ENCODE measurements around the gene ZNF236. TPM values are rescaled to one million over a fixed set of nuclear protein-coding genes. Genes with fewer than 3 reads are reported as not detected.

ZNF236 gene
- total RNA-seq, 1 donor: 20.7 TPM

DNA sequence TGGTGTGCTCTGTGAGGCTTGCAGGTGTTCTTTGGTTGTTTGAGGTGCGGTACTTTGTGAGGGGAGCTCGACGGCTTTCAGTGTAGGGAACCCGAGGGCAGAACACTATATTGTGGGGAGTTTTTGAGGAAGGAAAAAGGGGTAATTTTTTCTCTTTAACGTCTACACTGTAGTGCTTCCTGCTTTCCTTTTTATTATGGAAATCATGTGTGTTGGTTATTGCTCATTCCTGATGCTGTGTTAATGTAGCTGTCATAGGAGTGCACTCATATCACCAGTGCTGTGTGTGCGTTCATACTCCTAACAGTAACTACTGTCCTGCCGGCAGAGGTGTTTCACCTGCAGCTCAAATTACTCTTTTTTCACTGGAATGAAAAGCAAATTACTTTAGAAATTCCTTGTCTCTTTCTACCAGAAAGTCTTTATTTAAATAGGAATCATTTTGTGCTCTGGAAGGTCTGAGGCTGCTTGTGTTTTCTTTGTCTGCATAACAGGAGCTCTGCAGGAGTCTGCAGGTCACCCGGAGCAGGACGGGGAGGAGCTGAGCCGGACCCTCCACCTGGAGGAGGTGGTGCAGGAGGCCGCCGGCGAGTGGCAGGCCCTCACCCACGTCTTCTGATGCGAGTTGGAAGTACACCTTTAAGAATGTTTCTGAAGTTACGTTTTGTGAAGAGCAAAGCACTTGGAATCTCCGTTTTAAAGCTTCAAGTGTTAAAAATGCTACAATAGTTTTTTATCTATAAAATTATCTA lies 145.5 kb downstream of the ZNF236 start:
- no peak for DNase-seq (ENCODE audit: low read depth in 2 of 3, low spot score in 2 of 3)

DNA sequence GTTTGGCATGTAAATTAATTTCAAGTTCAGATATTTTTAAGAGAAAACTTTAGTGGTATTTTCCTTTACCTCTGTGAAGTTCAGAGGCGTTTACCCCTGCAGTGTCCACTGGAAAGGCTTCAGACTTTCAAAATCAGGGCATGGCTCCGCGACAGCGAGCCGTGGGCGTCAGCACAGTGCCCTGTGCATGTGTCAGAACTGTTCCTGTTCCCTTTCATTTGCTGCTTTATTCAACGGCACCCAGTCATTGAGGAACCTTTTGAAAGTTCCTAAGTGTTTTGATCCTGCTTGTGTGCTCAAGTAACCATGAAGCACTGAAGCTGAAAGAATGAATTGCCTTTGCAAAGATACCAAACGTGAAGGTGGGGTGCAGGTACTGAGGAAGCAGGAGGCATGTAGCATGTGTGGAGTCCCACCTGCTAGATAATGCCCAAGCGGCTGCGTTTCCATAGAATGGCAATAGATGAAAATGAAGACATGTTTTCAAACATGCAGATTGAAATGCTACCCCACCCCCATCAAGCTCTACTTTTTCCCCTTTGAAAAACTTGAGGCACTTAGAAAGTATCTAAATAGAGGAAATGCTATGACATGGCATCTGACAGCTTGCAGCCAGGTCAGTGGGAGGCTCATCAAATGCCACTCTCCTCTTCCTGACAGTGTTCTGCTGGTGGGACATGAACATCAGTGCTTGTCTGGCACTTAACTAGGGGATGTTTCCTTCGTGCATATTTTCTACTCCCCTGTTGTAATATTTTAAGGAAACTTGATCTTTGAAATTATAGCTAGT lies 148.6 kb downstream of the ZNF236 start:
- no peak for DNase-seq (ENCODE audit: low read depth in 2 of 3, low spot score in 2 of 3)

DNA sequence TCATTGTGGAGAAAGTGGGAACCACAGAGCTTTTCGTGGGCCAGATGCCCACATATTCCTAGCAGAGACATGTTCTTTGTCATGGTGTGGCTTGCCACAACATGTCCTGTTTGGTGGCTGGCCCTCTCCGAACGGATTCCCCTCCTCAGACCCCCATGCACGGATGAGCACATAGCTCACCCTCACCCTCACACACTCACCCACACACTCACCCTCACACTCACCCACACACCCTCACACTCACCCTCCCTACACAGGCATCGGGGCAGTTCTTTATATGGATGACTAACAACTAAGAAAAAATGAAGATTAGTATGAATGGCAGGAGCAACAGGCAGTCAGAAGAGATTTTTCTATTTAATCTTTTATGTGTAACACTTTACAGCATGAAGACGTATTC lies 149.9 kb downstream of the ZNF236 start:
- no peak for DNase-seq (ENCODE audit: low read depth in 2 of 3, low spot score in 2 of 3)

DNA sequence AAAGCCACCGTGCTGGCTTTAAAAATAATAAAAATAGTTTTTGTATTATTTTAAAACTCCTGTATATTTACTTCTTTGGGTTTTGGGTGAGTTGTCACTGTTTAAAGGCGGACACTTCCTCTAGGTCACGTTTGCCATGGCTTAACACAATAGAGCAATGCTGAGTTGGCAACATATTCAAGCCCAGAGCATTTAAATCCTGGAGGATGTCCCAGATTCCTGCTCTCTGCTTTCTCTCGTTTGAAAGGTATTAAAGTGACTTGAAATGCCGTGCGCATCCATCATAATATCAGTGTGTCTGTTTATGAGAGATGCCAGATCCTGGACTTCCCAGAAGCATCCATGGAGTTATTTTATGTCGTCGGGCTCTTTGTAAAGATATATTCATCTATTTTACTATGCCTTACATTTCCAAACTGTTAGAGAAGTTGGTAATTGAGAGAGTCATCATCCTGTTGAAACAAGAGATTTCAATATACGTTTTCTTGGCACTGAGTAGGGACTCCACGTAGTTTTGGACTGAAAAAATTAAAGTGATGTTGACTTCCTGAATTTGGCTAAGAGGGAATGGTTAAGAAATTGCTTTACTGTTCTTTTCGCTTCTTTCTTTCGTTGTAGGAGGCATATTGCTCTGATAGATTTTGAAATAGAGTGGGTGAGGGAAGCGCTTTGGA lies 150.6 kb downstream of the ZNF236 start:
- no peak for DNase-seq (ENCODE audit: low read depth in 2 of 3, low spot score in 2 of 3)

DNA sequence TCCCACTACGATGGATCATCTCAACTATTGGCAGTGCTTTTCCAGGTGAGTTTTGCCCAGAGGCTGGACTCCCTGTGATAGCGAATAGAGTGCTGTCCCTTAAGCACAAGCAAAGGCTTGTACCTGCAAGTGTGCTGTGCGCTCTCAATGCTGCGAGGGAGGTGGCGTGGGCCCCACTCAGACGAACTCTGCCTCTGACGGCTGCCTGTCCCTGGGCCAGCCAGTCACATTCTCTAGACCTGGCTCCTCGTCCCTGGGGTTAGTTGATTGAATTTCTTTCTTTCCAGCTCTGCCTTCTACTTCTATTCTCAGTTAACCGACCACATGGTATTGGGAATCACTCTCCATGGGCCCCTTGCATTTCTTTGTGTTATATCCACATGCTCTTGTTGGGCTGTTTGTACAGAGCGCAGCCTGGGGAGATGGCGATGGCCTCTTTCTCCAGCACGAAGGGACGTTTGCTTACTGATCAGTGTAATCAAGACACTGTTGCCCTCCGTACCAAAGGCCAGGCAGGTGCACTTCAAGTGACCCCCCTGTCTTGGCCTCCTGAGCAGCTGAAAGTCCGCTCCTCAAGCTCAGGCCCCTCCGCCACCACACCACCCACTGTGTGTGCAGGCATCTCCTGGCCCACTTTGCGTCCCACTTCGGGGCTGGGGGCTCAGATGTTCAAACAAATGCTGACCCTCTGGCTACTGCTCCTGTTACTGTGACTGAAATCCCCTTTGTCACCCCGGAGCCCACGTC lies 151.3 kb downstream of the ZNF236 start:
- no peak for DNase-seq (ENCODE audit: low read depth in 2 of 3, low spot score in 2 of 3)

DNA sequence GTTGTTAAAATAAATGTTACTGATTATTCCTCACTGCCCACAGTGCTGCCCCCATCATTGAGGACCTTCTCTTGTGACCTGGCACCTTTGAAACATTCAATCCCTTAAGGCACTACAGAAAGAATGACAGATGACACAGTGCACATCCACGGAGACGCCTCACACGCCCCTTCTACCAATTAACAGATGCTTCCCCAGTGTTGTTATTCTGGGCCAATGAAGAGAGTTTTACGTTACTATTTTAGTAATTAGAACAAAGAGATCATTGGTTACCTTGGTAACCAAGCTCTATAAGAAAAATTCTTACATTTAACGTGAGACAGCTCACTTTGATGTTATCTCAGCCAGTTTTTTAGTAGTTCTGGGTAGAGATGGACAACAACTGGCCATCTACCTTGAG lies 152.0 kb downstream of the ZNF236 start:
- DNase-seq (ENCODE audit: low read depth in 2 of 3, low spot score in 2 of 3): no peak

DNA sequence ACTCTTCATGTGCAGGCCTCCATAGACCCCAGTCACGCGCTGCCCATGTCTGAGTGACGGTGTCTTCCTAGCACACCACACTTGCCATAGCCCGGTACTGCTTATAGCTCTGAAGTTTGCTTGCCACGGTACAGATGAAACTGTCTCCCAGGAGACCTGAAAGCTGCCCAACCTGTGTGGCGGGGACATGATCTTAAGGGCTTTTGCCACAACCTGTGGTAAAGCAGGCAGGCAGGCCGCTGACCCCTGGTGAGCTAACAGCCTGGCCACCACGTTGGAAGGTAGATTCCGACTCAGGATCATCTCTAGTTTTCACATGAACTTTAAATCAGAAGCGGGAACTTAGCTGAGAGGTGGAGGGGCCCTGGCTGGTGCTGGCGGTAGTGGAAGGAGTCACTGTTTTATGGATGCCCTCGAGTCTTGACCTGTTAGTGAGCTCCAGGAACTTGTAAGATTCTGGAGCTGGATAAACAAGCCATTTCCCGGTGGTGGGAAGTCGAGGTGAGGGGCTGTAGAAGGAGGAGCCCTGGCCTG lies 153.3 kb downstream of the ZNF236 start:
- DNase-seq (ENCODE audit: low read depth in 2 of 3, low spot score in 2 of 3): no peak

DNA sequence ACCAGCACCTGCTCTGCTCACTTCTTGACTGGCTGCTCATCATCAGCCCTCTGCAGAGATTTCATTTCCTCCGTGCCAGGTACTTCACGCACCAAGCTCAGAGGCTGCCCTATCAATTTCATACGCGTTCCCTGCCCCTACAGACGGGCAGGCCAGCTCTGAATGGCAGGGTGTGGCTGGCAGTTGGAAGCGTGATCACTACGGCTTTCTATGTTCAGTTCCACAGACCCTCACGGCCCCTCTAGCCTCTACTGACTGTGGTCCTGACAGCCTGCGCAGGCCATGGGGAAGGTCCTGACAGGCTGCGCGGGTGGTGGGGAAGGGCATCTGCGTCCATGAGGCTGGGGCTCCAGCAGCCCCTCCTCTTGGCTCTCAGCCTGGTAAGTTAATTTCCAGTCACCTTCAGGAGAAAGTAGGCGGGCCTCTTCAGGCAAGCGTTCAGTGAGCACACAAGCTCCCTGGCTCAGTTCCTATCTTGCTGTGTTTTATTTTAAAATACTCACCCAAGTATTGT lies 154.8 kb downstream of the ZNF236 start:
- DNase-seq (ENCODE audit: low read depth in 2 of 3, low spot score in 2 of 3): no peak

DNA sequence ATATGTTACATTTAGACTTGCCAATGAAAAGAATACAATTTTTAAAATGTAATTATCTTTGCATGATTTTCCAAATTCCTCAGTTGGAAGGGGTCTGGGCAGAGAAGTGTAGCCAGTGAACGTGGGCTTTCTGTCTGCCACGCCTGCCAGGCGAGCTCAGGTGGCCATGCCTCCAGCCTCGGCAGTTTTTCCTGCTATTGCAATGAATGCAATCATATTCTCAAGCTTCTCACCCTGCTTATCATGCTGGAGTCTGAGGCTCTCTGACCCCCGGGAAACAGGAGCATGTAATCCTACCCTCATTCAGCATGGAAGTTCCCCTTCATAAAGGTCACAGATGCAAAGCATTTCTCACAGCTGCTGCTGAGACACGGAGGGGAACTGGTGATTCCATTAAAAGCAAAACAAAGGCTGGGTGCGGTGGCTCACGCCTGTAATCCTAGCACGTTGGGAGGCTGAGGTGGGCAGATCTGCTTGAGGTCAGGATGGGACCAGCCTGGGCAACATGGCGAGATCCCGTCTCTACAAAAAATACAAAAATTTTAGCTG lies 155.4 kb downstream of the ZNF236 start:
- no peak for DNase-seq (ENCODE audit: low read depth in 2 of 3, low spot score in 2 of 3)

DNA sequence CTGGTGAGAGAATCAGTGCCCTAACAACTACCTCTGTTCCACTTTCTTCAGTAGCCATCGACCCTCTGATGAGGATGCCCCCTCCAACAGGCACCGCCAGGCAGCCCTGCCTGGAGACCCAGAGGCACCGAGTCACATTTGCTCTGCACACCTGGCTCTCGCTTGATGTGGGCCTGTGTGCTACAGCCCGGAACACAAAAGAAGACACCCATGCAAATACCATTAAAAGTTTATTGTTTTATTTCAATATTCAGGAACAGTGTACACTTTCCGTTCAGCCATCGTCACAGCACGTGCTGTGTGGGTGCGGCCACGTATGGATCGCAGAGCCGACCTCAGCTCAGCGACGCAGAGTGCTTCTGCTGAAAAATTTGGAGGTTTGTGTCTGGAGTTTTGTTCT lies 156.3 kb downstream of the ZNF236 start:
- DNase-seq (ENCODE audit: low read depth in 2 of 3, low spot score in 2 of 3): no peak

DNA sequence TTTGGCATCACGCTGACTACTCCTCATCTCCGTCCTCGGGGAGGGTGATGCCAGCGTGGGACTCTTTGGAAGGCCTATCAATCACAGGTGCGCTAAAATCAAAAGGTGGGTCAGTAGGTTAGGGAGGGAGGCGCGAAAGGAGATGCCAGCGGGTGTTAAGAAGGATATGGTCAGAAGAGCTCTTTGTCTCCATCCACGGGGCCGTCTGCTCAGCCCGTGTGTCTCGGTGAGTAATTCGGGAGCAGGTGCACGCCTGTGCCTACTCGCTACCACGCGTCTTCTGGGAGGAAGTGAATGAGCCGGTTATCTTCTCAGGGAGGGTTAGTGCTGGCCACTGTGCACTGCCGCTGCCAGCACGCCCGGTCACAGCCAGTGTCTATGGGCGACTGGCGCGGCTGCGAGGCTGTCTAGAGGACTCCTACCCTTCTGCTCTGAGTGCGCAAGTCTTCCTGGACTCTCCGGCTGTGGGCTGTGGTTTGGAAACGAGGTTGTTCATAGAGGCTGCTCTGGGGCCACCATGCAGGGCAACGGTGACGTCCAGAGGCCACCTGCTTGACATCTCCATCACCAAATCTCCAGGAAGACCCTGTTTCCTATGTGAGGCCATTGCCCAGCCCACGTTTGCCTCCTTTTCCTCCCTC lies 156.9 kb downstream of the ZNF236 start:
- no peak for DNase-seq (ENCODE audit: low read depth in 2 of 3, low spot score in 2 of 3)

DNA sequence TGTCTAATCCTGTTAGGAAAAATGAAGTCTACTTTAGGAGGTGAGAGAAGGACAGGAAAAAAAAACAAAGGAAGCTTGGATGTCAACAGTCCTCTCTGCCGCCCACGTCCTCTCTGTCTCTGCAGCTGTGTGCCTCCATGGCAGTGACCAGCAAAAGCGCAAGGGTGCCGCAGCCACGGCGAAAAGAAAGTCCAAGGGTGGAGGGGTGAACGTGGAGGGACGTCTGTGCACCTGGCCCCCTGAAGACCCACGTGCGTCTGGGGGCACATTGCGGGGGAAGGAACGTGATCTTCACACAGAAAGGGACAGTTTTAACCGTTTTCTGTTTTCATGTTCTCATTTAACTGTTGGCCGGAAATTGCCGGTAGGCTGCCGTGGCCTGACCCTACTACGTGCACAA lies 157.5 kb downstream of the ZNF236 start:
- no peak for DNase-seq (ENCODE audit: low read depth in 2 of 3, low spot score in 2 of 3)

DNA sequence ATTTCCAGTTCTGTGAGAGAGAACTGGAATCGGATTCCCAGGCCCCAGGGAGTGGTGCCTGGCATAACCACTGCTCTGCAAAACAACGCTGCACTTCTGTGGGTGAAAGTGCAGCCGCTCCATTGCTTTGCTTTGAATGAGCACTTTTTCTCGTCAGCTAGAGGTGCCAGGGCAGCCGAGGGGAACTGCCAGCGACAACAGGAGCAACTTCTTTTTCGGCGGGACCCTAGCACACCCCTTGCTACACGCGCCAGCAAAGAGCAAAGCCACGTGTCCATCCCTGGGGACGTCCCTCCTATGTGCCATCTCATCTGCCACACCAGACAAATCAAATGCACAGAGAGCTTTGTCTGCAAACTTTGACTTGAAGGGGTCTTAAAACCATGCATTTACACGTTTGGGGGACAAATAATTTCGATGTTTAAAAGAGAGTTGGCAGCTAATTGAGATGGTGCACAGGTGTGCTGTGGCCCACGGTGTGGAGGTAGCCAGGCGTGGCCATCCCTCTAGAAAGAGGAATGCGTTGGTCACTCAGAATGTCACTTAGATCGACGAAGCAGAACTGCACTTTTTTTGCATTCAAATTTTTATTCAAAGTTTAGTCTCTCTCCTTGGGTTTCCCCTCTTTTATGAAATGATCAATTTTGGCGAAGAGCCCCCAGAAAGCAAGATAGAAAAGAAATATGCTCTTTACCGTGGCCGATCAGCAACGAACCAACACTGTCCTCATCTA lies 158.5 kb downstream of the ZNF236 start:
- DNase-seq (ENCODE audit: low read depth in 2 of 3, low spot score in 2 of 3): no peak

DNA sequence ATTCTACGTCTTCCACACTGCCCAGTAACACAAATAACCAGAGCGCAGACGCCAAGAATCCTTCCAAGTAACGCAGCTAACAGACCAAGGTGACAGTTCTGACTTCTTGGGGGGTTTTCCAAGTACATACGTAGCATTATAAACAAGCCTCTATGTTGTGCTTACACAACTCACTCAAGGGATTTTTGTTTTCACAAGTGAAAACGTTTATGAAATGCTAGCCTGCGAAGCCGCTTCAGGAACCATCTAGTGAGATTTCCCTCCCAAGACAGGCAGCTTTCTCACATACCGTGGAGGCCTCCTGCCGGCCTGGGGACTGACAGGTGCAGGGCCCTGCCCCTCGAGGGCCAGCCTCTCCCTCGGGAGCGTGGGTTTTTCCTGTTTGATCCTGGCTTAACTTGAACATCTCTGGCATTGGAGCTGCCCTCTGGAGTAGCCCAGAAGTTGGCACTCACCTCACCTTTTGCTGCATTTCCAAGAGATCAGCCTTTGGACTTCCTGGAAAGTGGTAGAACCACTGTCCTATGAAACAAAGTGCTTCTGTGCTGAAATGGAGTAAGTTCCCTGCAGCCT lies 159.1 kb downstream of the ZNF236 start:
- DNase-seq (ENCODE audit: low read depth in 2 of 3, low spot score in 2 of 3): no peak

DNA sequence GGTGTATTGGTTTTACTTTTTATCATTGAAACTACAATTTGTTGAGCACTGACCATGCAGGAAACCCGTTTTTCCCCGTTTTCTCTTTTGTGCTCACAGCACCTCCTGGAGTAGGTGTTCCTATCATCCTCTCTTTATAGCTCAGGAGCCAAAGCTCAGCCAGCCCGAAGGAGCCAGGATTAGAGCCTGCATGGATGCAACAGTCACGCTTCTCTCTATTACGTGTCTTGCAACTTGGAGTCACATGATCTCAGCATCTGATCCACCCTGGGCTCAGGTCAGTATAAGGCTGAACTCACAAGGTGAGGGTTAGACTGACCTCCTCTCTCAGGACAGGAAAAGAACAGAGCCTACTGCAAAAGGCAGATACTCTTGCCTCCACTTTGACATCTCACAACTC lies 159.7 kb downstream of the ZNF236 start:
- DNase-seq (ENCODE audit: low read depth in 2 of 3, low spot score in 2 of 3): no peak

DNA sequence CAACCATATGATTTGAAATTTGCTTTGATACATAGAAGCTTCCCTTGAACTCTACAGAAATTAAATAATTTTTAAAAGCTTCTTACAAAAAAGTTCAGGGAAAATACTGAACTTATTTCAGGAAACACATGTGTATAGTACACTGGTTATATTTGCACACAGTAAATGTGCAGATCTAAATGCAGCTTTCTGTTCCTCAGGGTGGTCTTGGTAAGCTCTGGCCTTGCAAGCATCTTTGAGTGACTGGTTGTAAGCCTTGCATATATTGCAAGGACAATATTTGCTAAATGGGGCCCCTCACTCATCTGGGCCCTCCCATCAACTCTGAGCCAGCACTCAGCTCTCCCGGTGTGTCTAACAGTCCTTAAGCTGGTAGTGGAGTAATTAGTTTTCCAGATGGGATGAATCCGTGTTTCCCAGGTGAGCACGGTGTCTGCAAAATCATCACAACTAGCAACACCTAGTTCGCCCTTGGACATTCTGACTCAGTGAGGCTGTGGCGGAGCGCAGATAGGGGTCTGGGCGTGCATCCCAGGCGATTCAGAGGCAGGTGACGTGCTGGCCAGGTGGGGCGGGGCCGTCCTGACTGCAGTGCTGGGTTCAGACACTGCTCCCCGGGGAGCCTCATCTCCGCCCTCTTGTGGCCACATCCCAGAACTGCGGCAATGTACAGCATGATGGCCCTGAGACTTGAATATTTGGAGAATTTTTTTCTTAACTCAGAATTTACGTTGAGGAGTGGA lies 160.7 kb downstream of the ZNF236 start:
- DNase-seq (ENCODE audit: low read depth in 2 of 3, low spot score in 2 of 3): peak; percentile 66 to 88 (median 77)

DNA sequence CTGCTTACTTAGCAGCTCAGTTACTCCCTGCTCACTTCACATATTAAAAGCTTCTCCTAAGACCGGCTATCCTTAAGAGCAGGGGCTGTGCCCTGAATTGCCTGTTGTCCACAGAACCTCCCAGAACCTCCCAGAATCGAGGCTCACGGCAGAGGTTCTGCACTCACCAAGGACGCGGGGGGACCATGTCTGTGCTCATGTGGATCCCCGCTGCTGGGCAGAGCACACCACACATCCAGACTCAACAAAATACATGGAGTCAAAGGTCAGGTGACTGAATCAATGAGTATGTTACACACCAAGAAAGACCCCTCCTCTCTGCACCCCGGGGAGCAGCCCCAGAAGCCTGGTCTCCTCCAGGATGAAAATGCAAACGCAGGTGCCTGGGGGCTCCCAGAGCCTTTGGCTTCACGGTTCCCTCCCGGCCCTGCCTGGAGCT lies 161.3 kb downstream of the ZNF236 start:
- no peak for DNase-seq (ENCODE audit: low read depth in 2 of 3, low spot score in 2 of 3)
